CD4-positive, alpha-beta memory T cell (primary cell): ENCODE measurements around the gene SOSTDC1. TPM values are rescaled to one million over a fixed set of nuclear protein-coding genes. Genes with fewer than 3 reads are reported as not detected.

Experiments
- CTCF ChIA-PET: fragments of 350-600 bp; sonication (Branson Sonifier 250); formaldehyde crosslinking; loops from one replicate; lab custom pipeline; 2021; ENCODE audit warnings: inconsistent platforms; ENCODE audit not compliant: partially characterized antibody; lab: Charles Lee
- POLR2A ChIA-PET: fragments of 350-600 bp; sonication (Branson Sonifier 250); formaldehyde crosslinking; loops from one replicate; lab custom pipeline; 2021; ENCODE audit not compliant: partially characterized antibody; lab: Charles Lee
- DNase-seq, 5 donors: peaks; one replicate each; pipeline versions ENCODE4 v3.0.0 to v3.0.0-alpha.2; 2020 to 2022; ENCODE audit warnings: mixed read lengths in 1 of 5
- H3K27ac ChIP-seq: one replicate; pipeline ENCODE4 v1.7.0; 2013; ENCODE audit warnings: low read depth, low read length
- H3K27me3 ChIP-seq: 2 replicates; pipeline ENCODE4 v1.7.0; 2013; ENCODE audit warnings: mild to moderate bottlenecking, low read length, moderate library complexity; ENCODE audit not compliant: insufficient read depth
- H3K36me3 ChIP-seq: 2 replicates; pipeline ENCODE4 v1.7.0; 2013; ENCODE audit warnings: mild to moderate bottlenecking, low read length, moderate library complexity; ENCODE audit not compliant: insufficient read depth
- H3K4me1 ChIP-seq: 2 replicates; pipeline ENCODE4 v1.7.0; 2013; ENCODE audit warnings: mild to moderate bottlenecking, low read length, moderate library complexity; ENCODE audit not compliant: insufficient read depth
- H3K4me3 ChIP-seq, 2 donors: one replicate each; pipeline ENCODE4 v1.7.0; 2013; ENCODE audit warnings: low read length in 2 of 2, mild to moderate bottlenecking in 1 of 2
- H3K9me3 ChIP-seq, 2 donors: one replicate each; pipeline ENCODE4 v1.7.0; 2013; ENCODE audit warnings: low read length in 2 of 2, control low read depth in 1 of 2; ENCODE audit not compliant: control insufficient read depth in 1 of 2
- H3K27ac Mint-ChIP-seq, 7 donors: one replicate each; pipeline ENCODE4 v1.8.0; 2020 to 2021; ENCODE audit warnings: mixed read lengths in 7 of 7, mild to moderate bottlenecking in 6 of 7, inconsistent platforms in 3 of 7, moderate library complexity in 3 of 7
- H3K27me3 Mint-ChIP-seq, 2 donors: one replicate each; pipeline ENCODE4 v1.8.0; 2020 to 2021; ENCODE audit warnings: mixed read lengths in 2 of 2
- H3K36me3 Mint-ChIP-seq, 2 donors: one replicate each; pipeline ENCODE4 v1.8.0; 2020 to 2021; ENCODE audit warnings: mixed read lengths in 2 of 2, inconsistent platforms in 1 of 2, mild to moderate bottlenecking in 1 of 2
- H3K4me1 Mint-ChIP-seq, 4 donors: one replicate each; pipeline ENCODE4 v1.8.0; 2020 to 2021; ENCODE audit warnings: mixed read lengths in 4 of 4, mild to moderate bottlenecking in 1 of 4
- H3K4me3 Mint-ChIP-seq, 8 donors: one replicate each; pipeline ENCODE4 v1.8.0; 2020 to 2021; ENCODE audit warnings: mixed read lengths in 8 of 8, mild to moderate bottlenecking in 7 of 8, moderate library complexity in 6 of 8, inconsistent platforms in 3 of 8
- H3K9me3 Mint-ChIP-seq, 8 donors: one replicate each; pipeline ENCODE4 v1.8.0; 2020 to 2021; ENCODE audit warnings: mixed read lengths in 8 of 8, mild to moderate bottlenecking in 5 of 8, inconsistent platforms in 3 of 8, moderate library complexity in 1 of 8
- intact Hi-C: fragments of 100-400 bp; cut with micrococcal nuclease; formaldehyde crosslinking; loops from one replicate; pipeline ENCODE4 v1.15.1; 2023
- polyA plus RNA-seq, 2 donors: library from polyadenylated mRNA; unstranded; fragments of 300-500 nt; fragmentation: Illumina TruSeq; gene quantifications; one replicate each; pipeline ENCODE4 v1.2.3, GENCODE V29; 2021
- total RNA-seq, 2 experiments: library from RNA; stranded (reverse); gene quantifications; one replicate each; pipeline ENCODE4 v1.2.3, GENCODE V29; 2021

Gene SOSTDC1
- total and polyA plus RNA-seq, 4 experiments from 2014 or later: not detected

GRCh38 chr7:16504019-16504418 lies 38.5 kb upstream of the SOSTDC1 start:
- no peaks in the 10 kb centered on the region for H3K9me3 ChIP-seq
- ChIA-PET CTCF (interaction anchor here (2.0 kb wide), 1 partner anchor 9 kb away, joined by 4 read pairs; no protein-coding TSS in a partner anchor), POLR2A (no interaction called here)
- H3K36me3 ChIP-seq: no peaks in the 10 kb centered on the region
- Mint-ChIP-seq H3K27me3 (peaks cover 7% of the 10 kb centered on the region in 2 donors), H3K27ac (no peak overlapping the region), H3K4me1 (no peaks in the 10 kb centered on the region), H3K9me3 (peaks cover 0 to 3% (median 0%) of the 10 kb centered on the region in 8 donors), H3K36me3 (no peaks in the 10 kb centered on the region), H3K4me3 (no peak overlapping the region)
- intact Hi-C loops: no loop called here
- H3K27ac ChIP-seq: no peak overlapping the region
- no peaks in the 10 kb centered on the region for H3K4me1 ChIP-seq
- H3K27me3 ChIP-seq: no peaks in the 10 kb centered on the region
- DNase-seq: no peak
- no peak overlapping the region for H3K4me3 ChIP-seq

DNA sequence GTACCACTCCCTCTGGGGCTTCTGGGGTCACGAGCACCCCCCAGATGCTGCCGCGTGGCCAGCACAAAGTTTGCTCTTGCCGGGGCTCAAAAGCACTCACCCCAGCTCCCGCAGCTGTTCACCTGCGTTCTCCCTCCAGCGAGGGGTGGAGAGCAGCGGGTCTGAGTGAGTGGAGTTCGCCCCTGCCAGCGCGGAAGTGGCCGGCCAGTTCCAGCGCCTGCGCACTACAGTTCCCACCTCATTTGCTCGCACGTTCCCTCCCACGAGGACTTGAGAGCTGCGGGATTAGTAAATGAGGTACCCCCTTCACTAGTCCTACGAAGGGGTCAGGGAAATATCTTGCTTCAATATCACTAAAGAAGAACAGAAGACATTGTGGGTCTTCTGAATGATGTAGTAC lies 36.8 kb upstream of the SOSTDC1 start:
- Histone ChIP-seq H3K27ac (no peak overlapping the region), H3K36me3 (no peaks in the 10 kb centered on the region), H3K4me3 (no peak overlapping the region), H3K9me3 (no peaks in the 10 kb centered on the region), H3K27me3 (no peaks in the 10 kb centered on the region), H3K4me1 (no peaks in the 10 kb centered on the region)
- H3K27me3 Mint-ChIP-seq: peaks cover 7 to 9% of the 10 kb centered on the region in 2 donors
- H3K4me3 Mint-ChIP-seq: no peak overlapping the region
- intact Hi-C loops: no loop called here
- no peak overlapping the region for H3K27ac Mint-ChIP-seq
- CTCF ChIA-PET: no interaction called here
- no peaks in the 10 kb centered on the region for H3K36me3 Mint-ChIP-seq
- POLR2A ChIA-PET: no interaction called here
- H3K9me3 Mint-ChIP-seq: peaks cover 0 to 3% (median 0%) of the 10 kb centered on the region in 8 donors
- DNase-seq: no peak
- no peaks in the 10 kb centered on the region for H3K4me1 Mint-ChIP-seq

DNA sequence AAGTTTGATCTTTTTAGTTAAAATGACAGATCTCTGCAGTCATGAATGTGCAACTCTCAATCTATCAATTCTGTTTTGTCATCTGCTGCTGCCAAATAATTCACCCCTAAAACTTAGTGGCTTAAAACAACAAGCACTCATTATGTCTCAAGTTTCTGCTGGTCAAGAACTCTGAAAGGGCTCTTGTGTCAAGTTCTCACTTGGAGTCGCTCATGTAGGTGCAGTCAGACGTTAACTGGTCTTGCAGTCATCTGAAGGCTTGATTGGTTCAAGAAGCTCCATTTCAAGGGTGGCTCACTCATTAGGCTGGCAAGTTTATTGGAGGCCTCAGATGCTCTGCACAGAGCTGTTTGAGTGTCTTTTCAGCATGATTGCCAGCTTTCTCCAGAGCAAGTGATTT lies 32.6 kb upstream of the SOSTDC1 start:
- intact Hi-C loops: no loop called here
- H3K4me1 ChIP-seq: no peaks in the 10 kb centered on the region
- Mint-ChIP-seq H3K9me3 (no peaks in the 10 kb centered on the region), H3K4me1 (no peaks in the 10 kb centered on the region), H3K4me3 (no peak overlapping the region), H3K27ac (no peak overlapping the region), H3K36me3 (no peaks in the 10 kb centered on the region), H3K27me3 (peaks cover 6 to 9% of the 10 kb centered on the region in 2 donors)
- H3K27ac ChIP-seq: no peak overlapping the region
- ChIA-PET CTCF (interaction anchor here (0.7 to 1.3 kb wide), 3 partner anchors 11 to 67 kb away, joined by 3 to 4 read pairs (median 4); no protein-coding TSS in a partner anchor), POLR2A (no interaction called here)
- H3K36me3 ChIP-seq: no peaks in the 10 kb centered on the region
- no peaks in the 10 kb centered on the region for H3K9me3 ChIP-seq
- H3K4me3 ChIP-seq: no peak overlapping the region
- no peaks in the 10 kb centered on the region for H3K27me3 ChIP-seq
- DNase-seq: no peak

DNA sequence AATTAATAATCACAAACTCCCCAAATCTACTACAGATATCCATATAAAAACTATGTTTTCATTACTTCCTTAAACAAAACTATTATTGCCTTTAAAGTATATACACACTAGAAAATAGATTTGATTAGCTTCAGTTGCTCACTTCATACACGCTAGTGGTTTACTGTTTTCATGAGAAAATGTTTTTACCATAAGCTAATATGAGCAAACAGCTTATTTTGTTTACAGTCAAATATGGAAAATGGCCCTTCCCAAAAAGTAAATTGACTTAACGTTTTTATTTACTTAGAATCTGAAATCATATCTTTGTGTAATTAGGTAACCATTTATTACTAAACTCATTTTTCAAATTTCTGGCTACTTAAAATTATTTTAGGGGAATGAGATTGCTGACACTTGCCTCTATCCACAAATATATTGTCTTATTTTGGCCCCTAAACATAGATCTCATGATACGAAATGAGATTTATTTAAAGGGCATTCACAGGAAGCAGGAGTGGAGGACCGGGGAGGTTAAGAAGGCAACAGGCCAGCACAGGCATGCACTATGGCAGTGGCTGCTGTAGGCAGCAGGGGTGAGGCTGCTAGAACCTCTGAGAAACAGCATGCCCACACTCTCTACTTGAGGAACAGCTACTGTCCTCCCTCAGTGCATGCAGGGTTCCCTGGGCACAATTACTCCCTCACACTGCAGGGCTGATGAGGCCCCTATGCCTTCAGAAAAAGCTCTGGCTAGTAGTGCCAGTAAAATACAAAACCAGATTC lies 29.6 kb upstream of the SOSTDC1 start:
- H3K4me1 ChIP-seq: no peaks in the 10 kb centered on the region
- H3K36me3 ChIP-seq: no peaks in the 10 kb centered on the region
- intact Hi-C loops: no loop called here
- CTCF ChIA-PET: interaction anchor here (1.2 kb wide), 1 partner anchor 424 kb away, joined by 3 read pairs; no protein-coding TSS in a partner anchor
- Mint-ChIP-seq H3K27ac (no peak overlapping the region), H3K9me3 (no peaks in the 10 kb centered on the region), H3K36me3 (no peaks in the 10 kb centered on the region), H3K4me3 (no peak overlapping the region), H3K4me1 (no peaks in the 10 kb centered on the region), H3K27me3 (peaks cover 4 to 6% of the 10 kb centered on the region in 2 donors)
- no peaks in the 10 kb centered on the region for H3K27me3 ChIP-seq
- no peak overlapping the region for H3K27ac ChIP-seq
- POLR2A ChIA-PET: no interaction called here
- H3K4me3 ChIP-seq: no peak overlapping the region
- no peaks in the 10 kb centered on the region for H3K9me3 ChIP-seq
- no peak for DNase-seq

- no peak overlapping the region for H3K27ac ChIP-seq
- no peaks in the 10 kb centered on the region for H3K27me3 ChIP-seq
- Mint-ChIP-seq H3K4me3 (no peak overlapping the region), H3K27me3 (peaks cover 4 to 6% of the 10 kb centered on the region in 2 donors), H3K27ac (no peak overlapping the region), H3K9me3 (no peaks in the 10 kb centered on the region), H3K36me3 (no peaks in the 10 kb centered on the region), H3K4me1 (no peaks in the 10 kb centered on the region)
- CTCF ChIA-PET: interaction anchor here (1.2 kb wide), 1 partner anchor 423 kb away, joined by 3 read pairs; no protein-coding TSS in a partner anchor
- H3K4me3 ChIP-seq: no peak overlapping the region
- no peaks in the 10 kb centered on the region for H3K9me3 ChIP-seq
- POLR2A ChIA-PET: no interaction called here
- no peaks in the 10 kb centered on the region for H3K36me3 ChIP-seq
- no peak for DNase-seq
- intact Hi-C loops: no loop called here
- H3K4me1 ChIP-seq: no peaks in the 10 kb centered on the region
These were observed 29.0 kb upstream of the SOSTDC1 start for GRCh38 chr7:16494551-16494950.

GRCh38 chr7:16493266-16493665 lies 27.7 kb upstream of the SOSTDC1 start:
- no peaks in the 10 kb centered on the region for H3K9me3 Mint-ChIP-seq
- peaks cover 4% of the 10 kb centered on the region in 2 donors for H3K27me3 Mint-ChIP-seq
- H3K36me3 Mint-ChIP-seq: no peaks in the 10 kb centered on the region
- intact Hi-C loops: no loop called here
- no peaks in the 10 kb centered on the region for H3K4me1 ChIP-seq
- H3K27ac ChIP-seq: no peak overlapping the region
- no peak for DNase-seq
- no peaks in the 10 kb centered on the region for H3K36me3 ChIP-seq
- no peak overlapping the region for H3K27ac Mint-ChIP-seq
- POLR2A ChIA-PET: no interaction called here
- H3K4me3 ChIP-seq: no peak overlapping the region
- no peak overlapping the region for H3K4me3 Mint-ChIP-seq
- no peaks in the 10 kb centered on the region for H3K27me3 ChIP-seq
- CTCF ChIA-PET: no interaction called here
- H3K4me1 Mint-ChIP-seq: no peaks in the 10 kb centered on the region
- no peaks in the 10 kb centered on the region for H3K9me3 ChIP-seq

DNA sequence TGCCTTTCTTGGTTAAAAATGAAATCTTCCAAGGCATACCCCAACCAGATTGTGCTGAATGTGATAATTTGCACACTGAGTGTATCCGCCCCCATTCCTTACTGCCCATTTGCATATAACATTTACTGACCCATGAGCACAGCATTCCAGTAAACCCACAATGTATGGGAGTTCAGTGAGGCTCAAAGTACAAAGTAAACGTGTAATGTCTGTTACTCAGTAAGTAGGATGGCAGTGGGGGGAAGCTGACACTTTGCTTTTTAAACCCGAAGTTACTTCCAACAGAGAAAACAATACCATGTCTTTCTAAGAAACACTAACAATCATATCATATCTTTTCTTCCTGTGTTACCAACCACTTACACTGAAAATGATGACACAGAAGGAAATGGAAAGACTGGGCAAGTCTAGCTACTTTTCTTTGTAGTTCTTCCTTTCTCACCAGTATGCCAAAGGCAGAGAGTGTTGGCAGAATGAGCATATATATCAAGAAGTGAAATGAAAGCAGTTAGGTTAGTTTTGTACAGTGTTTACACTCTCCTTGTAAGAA lies 27.1 kb upstream of the SOSTDC1 start:
- no peak overlapping the region for H3K4me3 ChIP-seq
- Mint-ChIP-seq H3K9me3 (no peaks in the 10 kb centered on the region), H3K4me3 (no peak overlapping the region), H3K4me1 (no peaks in the 10 kb centered on the region), H3K36me3 (no peaks in the 10 kb centered on the region), H3K27ac (no peak overlapping the region), H3K27me3 (peaks cover 4% of the 10 kb centered on the region in 2 donors)
- no peak for DNase-seq
- ChIA-PET CTCF (no interaction called here), POLR2A (no interaction called here)
- no peaks in the 10 kb centered on the region for H3K27me3 ChIP-seq
- intact Hi-C loops: no loop called here
- no peak overlapping the region for H3K27ac ChIP-seq
- no peaks in the 10 kb centered on the region for H3K4me1 ChIP-seq
- H3K36me3 ChIP-seq: no peaks in the 10 kb centered on the region
- H3K9me3 ChIP-seq: no peaks in the 10 kb centered on the region
